C4-2B (cell line): ENCODE measurements around the gene PPP3R2.

Source experiments
- H3K27ac ChIP-seq: fragments of 450-650 bp; 2 replicates; pipeline ENCODE4 v1.5.1; 2017
- CTCF ChIP-seq: fragments of 450-650 bp; conservative IDR thresholded peaks from 2 replicates; pipeline ENCODE4 v1.5.1; 2017; ENCODE audit warnings: mild to moderate bottlenecking
- ZFX ChIP-seq: fragments of 450-650 bp; IDR thresholded peaks from 2 replicates; pipeline ENCODE4 v1.6.1; 2017

The PPP3R2 gene

GRCh38 chr9:101632611-101633010 lies 37.8 kb upstream of the PPP3R2 start:
- no peak overlapping the region for H3K27ac ChIP-seq
- TF ChIP-seq ZFX (no peak), CTCF (no peak)

GRCh38 chr9:101631892-101632291 lies 37.1 kb upstream of the PPP3R2 start:
- no peak for TF ChIP-seq ZFX
- no peak for TF ChIP-seq CTCF
- no peak overlapping the region for H3K27ac ChIP-seq

- no peak for TF ChIP-seq CTCF
- TF ChIP-seq ZFX, result no peak
- no peak overlapping the region for H3K27ac ChIP-seq
These were observed 34.9 kb upstream of the PPP3R2 start for GRCh38 chr9:101629636-101630035.

DNA sequence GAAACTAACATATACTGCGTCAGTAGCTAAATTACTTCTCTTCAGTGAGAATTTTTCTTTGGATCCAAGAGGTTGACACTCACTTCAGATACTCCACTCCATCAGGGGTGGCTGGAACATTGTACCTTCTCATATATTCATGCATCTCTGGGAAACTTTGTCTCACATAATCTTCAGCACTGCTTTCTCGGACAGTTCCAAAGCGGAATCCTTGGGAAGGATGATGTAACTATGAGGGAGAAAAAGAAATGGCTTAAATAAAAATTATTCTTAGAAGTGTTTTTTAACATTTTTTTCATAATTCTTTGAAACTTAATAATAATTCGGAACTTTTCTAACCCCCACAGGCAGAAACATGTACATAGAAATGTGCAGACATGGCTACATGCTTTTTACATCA lies 33.4 kb upstream of the PPP3R2 start:
- H3K27ac ChIP-seq, result no peak overlapping the region
- TF ChIP-seq CTCF (no peak), ZFX (no peak)

DNA sequence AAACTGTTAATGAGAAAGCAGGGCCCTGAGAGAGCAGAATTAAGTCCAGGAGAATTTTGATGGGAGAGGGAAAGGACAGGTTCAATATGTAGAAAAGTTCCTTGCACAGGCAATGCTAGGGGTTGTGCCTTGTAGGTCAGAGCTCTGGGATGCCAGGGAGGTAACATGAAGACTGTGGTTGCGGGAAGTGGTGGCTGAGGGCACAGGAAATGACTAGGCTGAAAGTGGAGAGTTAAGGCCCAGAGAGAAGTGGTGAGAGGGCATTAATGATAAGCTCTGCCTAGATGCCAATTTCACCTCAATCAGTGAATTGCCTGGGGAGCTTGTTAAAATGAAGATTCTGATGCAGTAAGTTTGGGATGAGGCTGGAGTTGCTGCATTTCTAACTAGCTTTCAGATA lies 31.5 kb upstream of the PPP3R2 start:
- TF ChIP-seq CTCF, result no peak
- TF ChIP-seq ZFX, result no peak
- no peak overlapping the region for H3K27ac ChIP-seq

GRCh38 chr9:101625876-101626275 lies 31.1 kb upstream of the PPP3R2 start:
- no peak overlapping the region for H3K27ac ChIP-seq
- TF ChIP-seq CTCF, result no peak

DNA sequence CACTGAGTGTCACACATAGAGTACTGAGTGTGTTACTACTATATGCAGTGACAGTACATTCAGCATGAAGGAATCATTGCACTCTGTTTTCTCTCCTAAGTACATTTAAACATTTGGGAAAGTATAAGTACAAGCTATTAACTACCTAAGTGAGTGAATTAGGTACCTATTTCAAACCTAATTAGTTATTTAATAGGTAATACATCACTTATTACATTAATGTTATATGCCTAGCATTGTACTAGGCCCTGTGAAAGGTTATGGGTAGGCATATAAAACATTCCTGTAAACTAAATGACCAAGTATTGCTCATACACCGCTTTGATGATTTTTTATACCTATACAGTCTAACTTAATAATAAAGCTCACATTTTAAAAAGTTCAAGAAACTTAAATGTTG lies 25.7 kb upstream of the PPP3R2 start:
- no peak overlapping the region for H3K27ac ChIP-seq
- TF ChIP-seq CTCF (no peak), ZFX (no peak)
